DND-41 (cell line): ENCODE measurements around the gene CDK17.

Experiments
- ATAC-seq: fragments of 200-7000 bp; cut with Tn5 transposase; 3 replicates; pipeline ENCODE4 v1.9.1; 2021; ENCODE audit warnings: low read depth; ENCODE audit not compliant: insufficient read depth
- DNase-seq: peaks from one replicate; pipeline ENCODE4 v3.0.0-alpha.2; 2020
- H2AFZ ChIP-seq: 2 replicates; pipeline ENCODE4 v1.6.0; 2012; ENCODE audit warnings: low read depth, low read length
- H3K27ac ChIP-seq: 2 replicates; pipeline ENCODE4 v1.5.1; 2012; ENCODE audit warnings: low read length, inconsistent platforms
- H3K27me3 ChIP-seq: fragments of 200-600 bp; sonication (generic); 2 replicates; pipeline ENCODE4 v1.6.0; 2012; ENCODE audit warnings: low read length, mild to moderate bottlenecking, inconsistent platforms; ENCODE audit not compliant: insufficient read depth, poor library complexity
- H3K36me3 ChIP-seq: 2 replicates; pipeline ENCODE4 v1.5.1; 2012; ENCODE audit warnings: low read length, inconsistent platforms; ENCODE audit not compliant: insufficient read depth
- H3K4me1 ChIP-seq: 2 replicates; pipeline ENCODE4 v1.5.1; 2012; ENCODE audit warnings: mild to moderate bottlenecking, low read length; ENCODE audit not compliant: insufficient read depth
- H3K4me2 ChIP-seq: 2 replicates; pipeline ENCODE4 v1.6.0; 2012; ENCODE audit warnings: mild to moderate bottlenecking, moderate library complexity, low read length, inconsistent platforms; ENCODE audit not compliant: insufficient read depth
- H3K4me3 ChIP-seq, 2 experiments: fragments of 200-600 bp in 1 of 2; shearing (Covaris generic) in 1 of 2; 2 replicates each; pipeline ENCODE4 v1.5.1; 2012 to 2016; ENCODE audit warnings: inconsistent platforms in 2 of 2, low read length in 2 of 2, mild to moderate bottlenecking in 2 of 2, low read depth in 1 of 2, moderate library complexity in 1 of 2
- H3K79me2 ChIP-seq: 2 replicates; pipeline ENCODE4 v1.6.0; 2012; ENCODE audit warnings: low read length, inconsistent platforms; ENCODE audit not compliant: insufficient read depth
- H3K9ac ChIP-seq: 2 replicates; pipeline ENCODE4 v1.6.0; 2012; ENCODE audit warnings: low read depth, mild to moderate bottlenecking, inconsistent platforms, low read length, moderate library complexity
- H3K9me3 ChIP-seq: 2 replicates; pipeline ENCODE4 v1.5.1; 2012; ENCODE audit warnings: low read length, moderate library complexity, mild to moderate bottlenecking, inconsistent platforms; ENCODE audit not compliant: insufficient read depth, severe bottlenecking
- H4K20me1 ChIP-seq: 2 replicates; pipeline ENCODE4 v1.6.0; 2012; ENCODE audit warnings: low read length; ENCODE audit not compliant: insufficient read depth
- CTCF ChIP-seq: IDR thresholded peaks from 2 replicates; pipeline ENCODE4 v1.5.1; 2012; ENCODE audit warnings: borderline replicate concordance, low read length, moderate library complexity, mild to moderate bottlenecking; ENCODE audit not compliant: poor library complexity, severe bottlenecking; ENCODE audit errors: extremely low read depth
- EZH2 ChIP-seq: IDR thresholded peaks from 3 replicates; pipeline ENCODE4 v1.6.1; 2012; ENCODE audit warnings: borderline replicate concordance, low read depth, mild to moderate bottlenecking, moderate library complexity, low read length, inconsistent platforms; ENCODE audit not compliant: severe bottlenecking

Gene CDK17

DNA sequence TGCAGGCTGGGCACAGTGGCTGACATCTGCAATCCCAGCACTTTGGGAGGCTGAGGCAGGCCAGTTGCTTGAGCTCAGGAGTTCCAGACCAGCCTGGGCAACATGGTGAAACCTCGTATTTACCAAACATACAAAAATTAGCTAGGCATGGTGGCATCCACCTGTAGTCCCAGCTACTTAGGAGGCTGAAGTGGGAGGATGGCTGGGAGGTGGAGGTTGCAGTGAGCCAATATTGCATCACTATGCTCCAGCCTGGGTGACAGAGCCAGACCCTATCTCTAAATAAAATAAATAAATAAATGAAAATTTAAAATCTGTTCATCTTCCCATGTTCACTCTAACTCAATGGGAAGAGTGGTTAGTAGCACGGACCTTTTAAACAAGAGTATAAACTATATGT, 134.8 kb downstream of the CDK17 start:
- Histone ChIP-seq H2AFZ (no peak overlapping the region), H3K27me3 (no peaks in the 10 kb centered on the region), H3K9me3 (no peaks in the 10 kb centered on the region), H3K36me3 (peaks cover 77% of the 10 kb centered on the region), H3K79me2 (no peaks in the 10 kb centered on the region), H3K9ac (no peak overlapping the region), H3K4me2 (no peak overlapping the region), H3K27ac (no peak overlapping the region), H3K4me1 (no peaks in the 10 kb centered on the region), H4K20me1 (no peaks in the 10 kb centered on the region), H3K4me3 (no peak overlapping the region)
- DNase-seq (no peak), ATAC-seq (no peak)
- TF ChIP-seq EZH2 (no peak), CTCF (no peak)

DNA sequence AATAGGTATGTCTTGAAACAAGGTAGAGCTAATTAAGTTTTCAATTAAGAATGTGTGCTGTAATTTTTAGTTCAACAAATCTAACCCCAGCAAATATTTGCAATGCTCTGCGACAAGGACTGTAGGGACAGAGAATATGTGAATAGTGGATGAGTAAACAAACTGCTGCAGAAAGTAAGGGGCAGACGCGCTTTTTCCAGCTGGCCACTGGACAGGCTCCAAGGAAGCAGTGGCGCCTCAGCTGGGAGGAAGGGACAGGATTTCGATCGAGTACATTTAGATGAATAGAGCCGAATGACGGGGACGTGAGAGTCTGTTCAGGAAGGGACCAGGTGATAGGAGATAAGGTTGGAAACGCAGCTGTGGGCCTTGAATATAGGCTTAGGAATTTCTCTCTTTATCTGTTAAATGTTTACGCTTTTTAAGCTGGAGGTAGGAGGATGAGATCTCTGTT, 136.8 kb downstream of the CDK17 start:
- Histone ChIP-seq H3K4me3 (no peak overlapping the region), H3K27me3 (no peaks in the 10 kb centered on the region), H3K4me2 (no peak overlapping the region), H3K9ac (no peak overlapping the region), H3K79me2 (no peaks in the 10 kb centered on the region), H4K20me1 (no peaks in the 10 kb centered on the region), H3K9me3 (no peaks in the 10 kb centered on the region), H3K4me1 (no peaks in the 10 kb centered on the region), H3K27ac (no peak overlapping the region), H2AFZ (no peak overlapping the region), H3K36me3 (peaks cover 66% of the 10 kb centered on the region)
- DNase-seq (no peak), ATAC-seq (no peak)
- TF ChIP-seq CTCF (no peak), EZH2 (no peak)

- Histone ChIP-seq H3K4me2 (no peak overlapping the region), H3K9me3 (no peaks in the 10 kb centered on the region), H3K9ac (no peak overlapping the region), H3K4me1 (no peaks in the 10 kb centered on the region), H4K20me1 (no peaks in the 10 kb centered on the region), H3K4me3 (no peak overlapping the region), H3K27ac (no peak overlapping the region), H3K36me3 (peaks cover 68% of the 10 kb centered on the region), H2AFZ (no peak overlapping the region), H3K27me3 (no peaks in the 10 kb centered on the region), H3K79me2 (no peaks in the 10 kb centered on the region)
- ATAC-seq (no peak), DNase-seq (no peak)
- TF ChIP-seq EZH2 (no peak), CTCF (no peak)
Observed at GRCh38 chr12:96261557-96261956, 138.7 kb downstream of the CDK17 start.

- H3K36me3 ChIP-seq = peaks cover 61% of the 10 kb centered on the region
- no peak overlapping the region for H2AFZ ChIP-seq
- H3K79me2 ChIP-seq = no peaks in the 10 kb centered on the region
- H3K27ac ChIP-seq = no peak overlapping the region
- TF ChIP-seq CTCF (no peak), EZH2 (no peak)
- H3K27me3 ChIP-seq = no peaks in the 10 kb centered on the region
- H3K9ac ChIP-seq = no peak overlapping the region
- H4K20me1 ChIP-seq = no peaks in the 10 kb centered on the region
- no peak overlapping the region for H3K4me3 ChIP-seq
- DNase-seq = no peak
- H3K4me1 ChIP-seq = no peaks in the 10 kb centered on the region
- H3K4me2 ChIP-seq = no peak overlapping the region
- ATAC-seq = no peak
- H3K9me3 ChIP-seq = no peaks in the 10 kb centered on the region
Observed at GRCh38 chr12:96260644-96261043, 139.6 kb downstream of the CDK17 start.
